SW 1271 (cell line): ENCODE data around the gene KIF14.
A peak's percentile ranks its signal among the peaks of the same experiment; 100 is the strongest.

Source experiments
- DNase-seq, 2 experiments: peaks; one replicate each; lab custom pipeline; 2025; lab: John Stamatoyannopoulos, UW

The KIF14 gene, protein sequence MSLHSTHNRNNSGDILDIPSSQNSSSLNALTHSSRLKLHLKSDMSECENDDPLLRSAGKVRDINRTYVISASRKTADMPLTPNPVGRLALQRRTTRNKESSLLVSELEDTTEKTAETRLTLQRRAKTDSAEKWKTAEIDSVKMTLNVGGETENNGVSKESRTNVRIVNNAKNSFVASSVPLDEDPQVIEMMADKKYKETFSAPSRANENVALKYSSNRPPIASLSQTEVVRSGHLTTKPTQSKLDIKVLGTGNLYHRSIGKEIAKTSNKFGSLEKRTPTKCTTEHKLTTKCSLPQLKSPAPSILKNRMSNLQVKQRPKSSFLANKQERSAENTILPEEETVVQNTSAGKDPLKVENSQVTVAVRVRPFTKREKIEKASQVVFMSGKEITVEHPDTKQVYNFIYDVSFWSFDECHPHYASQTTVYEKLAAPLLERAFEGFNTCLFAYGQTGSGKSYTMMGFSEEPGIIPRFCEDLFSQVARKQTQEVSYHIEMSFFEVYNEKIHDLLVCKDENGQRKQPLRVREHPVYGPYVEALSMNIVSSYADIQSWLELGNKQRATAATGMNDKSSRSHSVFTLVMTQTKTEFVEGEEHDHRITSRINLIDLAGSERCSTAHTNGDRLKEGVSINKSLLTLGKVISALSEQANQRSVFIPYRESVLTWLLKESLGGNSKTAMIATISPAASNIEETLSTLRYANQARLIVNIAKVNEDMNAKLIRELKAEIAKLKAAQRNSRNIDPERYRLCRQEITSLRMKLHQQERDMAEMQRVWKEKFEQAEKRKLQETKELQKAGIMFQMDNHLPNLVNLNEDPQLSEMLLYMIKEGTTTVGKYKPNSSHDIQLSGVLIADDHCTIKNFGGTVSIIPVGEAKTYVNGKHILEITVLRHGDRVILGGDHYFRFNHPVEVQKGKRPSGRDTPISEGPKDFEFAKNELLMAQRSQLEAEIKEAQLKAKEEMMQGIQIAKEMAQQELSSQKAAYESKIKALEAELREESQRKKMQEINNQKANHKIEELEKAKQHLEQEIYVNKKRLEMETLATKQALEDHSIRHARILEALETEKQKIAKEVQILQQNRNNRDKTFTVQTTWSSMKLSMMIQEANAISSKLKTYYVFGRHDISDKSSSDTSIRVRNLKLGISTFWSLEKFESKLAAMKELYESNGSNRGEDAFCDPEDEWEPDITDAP (N-terminal part only)

DNA sequence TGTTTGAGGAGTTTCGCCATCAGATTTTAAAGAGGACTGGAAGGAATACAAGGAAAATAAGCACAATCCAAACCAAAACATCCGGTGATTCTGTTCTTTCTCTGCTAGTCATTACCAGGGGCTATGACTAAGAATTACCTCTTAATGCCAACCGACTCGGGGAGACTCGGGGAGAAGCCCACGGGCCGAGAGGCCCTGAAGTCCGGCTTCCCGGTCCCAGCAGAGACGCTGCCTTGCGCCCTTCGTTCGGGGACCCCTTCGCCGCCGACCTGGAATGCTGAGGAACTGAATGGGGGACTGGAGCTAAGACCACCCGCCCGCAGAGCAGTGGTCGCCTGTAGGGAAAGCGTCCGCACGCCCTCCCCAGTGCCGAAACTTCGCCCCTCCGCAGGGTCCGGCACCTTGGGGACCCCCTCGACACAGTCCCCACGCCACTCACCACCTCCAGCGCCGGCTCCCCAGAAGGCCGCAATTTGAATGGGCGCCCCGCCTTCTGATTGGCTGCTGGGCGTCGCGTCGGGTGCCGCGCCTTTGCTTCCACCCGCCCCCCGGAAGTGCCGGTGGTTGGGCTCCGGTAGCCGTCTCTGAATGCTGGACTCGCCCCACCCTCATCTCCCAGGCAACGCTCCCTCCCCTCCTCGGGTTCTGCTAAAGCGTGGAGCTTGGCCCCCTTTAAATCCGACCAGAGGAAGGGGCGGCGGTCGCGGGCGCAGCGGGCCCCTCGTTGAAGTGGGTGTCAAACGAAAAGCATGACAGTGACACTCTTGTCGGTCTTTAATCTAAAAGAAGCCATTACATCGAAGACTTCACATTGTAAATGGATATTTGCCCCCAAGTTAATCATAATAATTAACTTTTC lies at the start of gene KIF14:
KIF14 (minus strand) TSS at position 479 of the 859 bp plus-strand sequence. CDS start 2,028 bp downstream, outside the sequence.
- peak; percentile 51 to 80 for DNase-seq

DNA sequence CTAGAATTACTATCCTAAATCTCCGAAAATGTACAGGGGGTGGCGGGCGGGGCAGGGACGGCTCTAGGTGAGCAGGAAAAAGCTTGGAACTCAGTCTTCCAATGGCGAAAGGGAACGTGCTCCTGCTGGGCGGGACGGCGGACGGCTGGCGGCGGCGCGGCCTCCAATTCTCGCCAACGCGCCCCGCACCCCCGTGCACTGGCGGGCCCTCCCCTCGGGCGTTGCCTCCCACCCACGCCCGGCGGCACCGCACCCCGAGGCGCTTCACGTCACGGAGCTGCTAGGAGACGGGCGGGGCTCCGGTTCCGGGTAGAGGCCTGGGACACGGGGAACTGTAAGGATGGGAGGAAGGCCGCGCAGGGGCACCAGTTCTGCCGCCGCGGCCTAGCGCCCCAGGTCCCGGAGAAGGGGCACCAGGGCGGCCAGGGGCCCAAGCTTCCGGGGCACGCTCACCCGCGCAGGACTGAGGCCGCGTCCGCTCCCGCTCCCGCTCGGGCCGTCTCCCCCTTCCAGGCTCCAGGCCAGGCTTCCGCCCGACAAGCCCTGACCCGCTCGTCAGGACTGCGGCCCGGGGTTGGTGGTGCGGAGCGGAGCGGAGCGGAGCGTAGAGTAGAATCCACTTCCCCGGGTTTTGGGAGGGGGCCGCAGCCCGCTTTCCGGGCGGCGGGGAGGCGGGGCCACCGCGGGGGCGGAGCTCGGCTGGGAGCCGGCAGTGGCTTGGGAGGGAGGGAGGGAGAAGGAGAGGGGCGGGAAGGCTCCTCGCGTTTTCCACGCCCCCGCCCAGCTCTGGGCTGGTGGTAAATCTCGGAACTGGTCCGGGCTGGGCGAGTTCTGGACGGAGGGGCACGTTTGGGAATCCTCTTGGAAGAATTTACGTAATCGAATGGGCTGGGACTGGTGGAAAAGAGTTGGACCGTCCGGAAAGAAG lies 49.0 kb upstream of the KIF14 start, which contains the start of gene DDX59:
DDX59 (minus strand) TSS at position 594 of the 928 bp plus-strand sequence. CDS start 3,167 bp downstream, outside the sequence.
- DNase-seq, result peak; percentile 75 to 90

- DNase-seq, result no peak
These were observed 48.2 kb upstream of the KIF14 start for GRCh38 chr1:200668514-200669313.

- no peak for DNase-seq
These were observed 45.8 kb upstream of the KIF14 start for GRCh38 chr1:200666309-200666708.

DNA sequence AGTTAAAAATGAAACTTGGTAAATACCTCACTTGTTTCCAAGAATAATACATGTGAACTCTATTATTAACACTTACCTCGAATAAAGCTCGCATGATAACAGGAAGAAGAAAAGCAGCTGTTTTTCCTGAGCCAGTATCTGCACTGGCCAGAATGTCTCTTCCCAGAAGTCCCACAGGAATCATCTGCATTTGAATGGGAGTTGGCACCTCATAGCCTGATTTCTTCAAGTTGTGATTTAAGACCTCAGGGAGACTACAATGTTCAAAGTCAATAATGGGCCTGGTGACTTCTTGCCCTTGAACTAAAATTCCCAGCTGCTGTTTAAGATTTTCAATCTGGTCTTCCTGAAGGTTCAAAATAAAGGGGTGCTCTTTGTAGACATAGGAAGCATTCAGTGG lies 45.3 kb upstream of the KIF14 start:
- DNase-seq, result no peak

DNA sequence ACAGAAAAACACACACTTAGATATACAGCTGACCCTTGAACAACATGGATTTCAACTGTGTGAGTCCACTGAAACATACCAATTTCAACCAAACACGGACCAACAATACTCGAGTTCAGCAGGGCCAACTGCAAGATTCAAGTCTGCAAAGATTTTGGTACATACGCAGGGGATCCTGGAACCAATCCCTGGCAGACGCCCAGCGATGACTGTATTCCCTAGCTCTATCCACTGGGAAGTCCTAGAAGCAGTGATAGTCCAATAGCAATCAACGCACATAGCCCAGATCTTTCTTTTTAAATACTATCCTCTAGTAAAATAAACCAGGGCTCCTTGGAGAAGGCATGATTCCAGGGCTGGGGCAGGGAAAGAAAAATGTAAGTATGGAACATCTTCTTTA lies 40.2 kb upstream of the KIF14 start:
- DNase-seq, result no peak

DNA sequence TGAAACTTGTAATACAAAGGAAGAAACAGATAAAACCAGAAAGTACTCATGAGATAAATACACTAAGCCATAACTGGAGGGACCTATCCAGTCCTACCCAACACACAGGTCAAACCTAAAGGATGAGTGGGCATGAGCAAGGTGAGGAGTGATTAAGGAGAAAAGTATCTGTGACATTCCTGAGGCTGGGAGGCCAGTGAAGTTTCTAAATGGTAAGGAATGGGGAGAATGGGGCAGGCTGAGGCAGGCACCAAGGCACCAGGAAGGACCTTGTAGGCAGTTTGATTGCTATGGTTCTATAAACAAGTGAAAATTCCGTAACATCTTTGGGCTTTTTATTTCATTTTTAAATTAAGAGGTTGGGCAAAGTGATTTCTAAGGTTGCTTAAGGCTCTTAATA lies 38.7 kb upstream of the KIF14 start:
- DNase-seq, result peak; percentile 15 to 29

DNA sequence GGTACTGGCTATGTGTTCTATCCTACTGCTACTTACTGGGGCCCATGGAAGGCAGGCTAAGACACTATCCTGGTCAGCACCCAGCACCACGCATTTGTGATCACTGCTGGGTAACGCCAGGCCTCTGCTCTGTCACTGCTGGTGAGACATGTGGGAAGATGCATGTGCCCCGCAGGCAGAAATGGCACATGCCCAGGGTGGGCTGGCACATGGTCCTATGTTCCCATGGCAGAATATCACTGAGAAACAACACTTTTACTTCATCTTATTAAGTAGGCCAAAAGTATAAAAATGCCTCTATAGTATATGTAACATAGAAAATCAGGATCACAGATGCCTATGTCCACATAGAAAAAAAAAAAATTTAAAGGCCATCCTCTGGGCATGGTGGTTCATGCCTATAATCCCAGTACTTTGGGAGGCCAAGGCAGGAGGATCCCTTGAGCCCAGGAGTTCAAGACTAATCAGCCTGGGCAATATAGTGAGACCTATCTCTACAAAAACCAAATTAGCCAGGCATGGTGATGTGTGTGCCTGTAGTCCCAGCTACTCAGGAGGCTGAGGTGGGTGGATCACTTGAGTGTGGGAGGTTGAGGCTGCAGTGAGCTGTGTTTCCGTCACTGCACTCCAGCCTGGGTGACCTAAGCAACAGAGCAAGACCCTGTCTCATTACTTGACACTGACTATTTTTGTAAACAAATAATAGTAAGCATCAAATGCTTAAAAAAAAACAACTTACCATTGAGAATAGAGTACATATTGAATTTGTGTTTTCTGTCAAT lies 37.7 kb upstream of the KIF14 start:
- DNase-seq, result no peak

DNA sequence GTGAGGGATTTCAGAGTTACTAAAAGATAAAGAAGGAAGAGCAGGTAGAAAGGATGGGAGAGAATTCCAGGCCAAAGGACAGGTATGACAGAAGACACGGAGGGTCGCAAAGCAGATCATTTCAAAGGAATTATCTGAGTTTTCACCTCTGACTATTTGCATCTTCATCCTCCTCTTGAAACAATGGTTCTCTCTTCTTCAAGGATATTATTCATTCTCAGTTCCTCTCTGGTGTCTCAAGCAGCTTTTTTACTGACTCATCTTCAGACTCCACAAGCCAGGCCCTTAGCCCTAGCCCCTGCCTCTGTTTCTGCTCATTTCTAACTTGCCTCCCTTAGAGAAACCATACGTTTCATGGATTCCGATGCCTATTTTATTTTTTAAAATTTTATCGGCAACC lies 34.1 kb upstream of the KIF14 start:
- no peak for DNase-seq

DNA sequence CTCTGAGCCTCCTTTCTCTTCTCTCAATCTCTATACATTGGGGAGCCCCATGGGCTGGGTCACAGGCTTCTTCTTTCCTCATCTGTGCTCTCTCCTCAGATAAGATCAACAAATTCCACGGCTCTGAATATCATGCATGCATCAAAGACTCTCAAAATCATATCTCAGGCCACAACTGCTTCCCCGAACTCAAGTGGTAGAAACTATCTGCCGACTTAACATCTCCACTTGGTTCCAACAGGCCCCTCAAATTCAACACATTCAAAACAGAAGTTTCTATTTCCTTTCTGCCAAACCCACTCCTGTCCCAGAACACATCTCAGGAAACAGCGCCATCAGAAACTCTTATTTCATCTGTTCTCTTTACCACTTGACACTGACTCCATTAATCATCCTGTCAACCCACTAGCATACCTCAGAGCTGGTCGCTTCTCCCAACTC lies 32.5 kb upstream of the KIF14 start:
- DNase-seq, result no peak

- no peak for DNase-seq
These were observed 31.8 kb upstream of the KIF14 start for GRCh38 chr1:200652378-200652777.

- no peak for DNase-seq
These were observed 26.0 kb upstream of the KIF14 start for GRCh38 chr1:200646515-200646914.

GRCh38 chr1:200644021-200644420 lies 23.5 kb upstream of the KIF14 start:
- no peak for DNase-seq

GRCh38 chr1:200642481-200642880 lies 21.9 kb upstream of the KIF14 start:
- DNase-seq, result no peak

GRCh38 chr1:200640963-200641401 lies 20.4 kb upstream of the KIF14 start:
- no peak for DNase-seq

DNA sequence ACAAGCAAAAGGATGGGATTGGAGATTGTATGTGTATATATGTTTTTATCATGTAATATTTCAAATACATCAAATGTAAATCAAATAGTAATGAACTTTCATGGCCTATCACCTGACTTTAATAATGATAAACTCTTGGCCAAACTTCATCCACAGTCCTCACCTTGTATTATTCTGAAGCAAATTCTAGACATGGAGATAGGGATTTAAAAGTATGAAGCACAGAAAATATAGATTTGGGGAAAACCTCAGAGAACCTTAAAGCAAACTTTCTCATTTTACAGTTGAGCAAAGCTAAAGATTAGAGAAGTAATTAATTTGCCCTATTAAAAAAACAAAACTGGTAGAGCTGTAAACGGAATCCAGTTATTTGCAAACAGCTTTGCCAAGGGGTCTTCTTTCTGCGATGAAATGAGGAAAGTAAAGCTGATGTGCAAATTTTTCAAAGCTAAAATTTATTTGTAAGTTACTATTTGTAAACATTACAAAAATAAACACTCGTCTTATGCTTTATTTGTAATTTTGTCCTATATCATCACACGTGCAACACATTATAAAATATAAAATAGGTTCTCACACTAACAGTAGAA lies 19.9 kb upstream of the KIF14 start:
- no peak for DNase-seq

DNA sequence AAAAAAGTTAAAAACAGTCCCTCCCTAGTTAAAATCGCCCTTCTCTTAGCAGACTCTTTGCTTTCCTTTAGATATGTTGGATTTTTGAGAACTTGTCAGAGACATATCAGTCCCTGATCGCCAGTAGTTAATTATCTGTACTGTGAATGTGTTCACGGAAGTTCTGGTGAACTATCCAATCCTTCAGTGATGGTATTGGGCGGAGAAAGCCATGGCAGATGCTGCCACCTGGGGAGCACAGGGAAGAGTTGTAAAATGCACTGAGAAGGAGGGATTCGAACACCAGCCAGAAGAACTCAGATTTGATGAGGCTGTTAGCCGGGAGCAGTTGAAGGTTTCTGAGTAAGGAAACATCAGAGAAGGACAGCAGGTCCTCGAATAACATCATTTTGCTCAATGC lies 17.5 kb upstream of the KIF14 start:
- no peak for DNase-seq

- DNase-seq, result no peak
These were observed 16.1 kb upstream of the KIF14 start for GRCh38 chr1:200636681-200637080.
